T-helper 1 cell treated with Interleukin-12 subunit alpha and Interleukin-12 subunit beta and Interleukin-4 antibody, amounts not matched to agents 30 μg/mL and 1 μg/mL, for 36 hours (primary cell): Measurements from ENCODE around the gene PLCG1.

Experiments used
- H3K27ac Mint-ChIP-seq: one replicate; pipeline ENCODE4 v1.8.0; 2021; ENCODE audit warnings: mild to moderate bottlenecking, mixed read lengths
- H3K27me3 Mint-ChIP-seq: one replicate; pipeline ENCODE4 v1.8.0; 2021; ENCODE audit warnings: low read depth, mixed read lengths
- H3K36me3 Mint-ChIP-seq: one replicate; pipeline ENCODE4 v1.8.0; 2021; ENCODE audit warnings: low read depth, mixed read lengths
- H3K4me1 Mint-ChIP-seq: one replicate; pipeline ENCODE4 v1.8.0; 2021; ENCODE audit warnings: low read depth, mixed read lengths
- H3K4me3 Mint-ChIP-seq: one replicate; pipeline ENCODE4 v1.8.0; 2021; ENCODE audit warnings: mild to moderate bottlenecking, moderate library complexity, mixed read lengths
- H3K9me3 Mint-ChIP-seq: one replicate; pipeline ENCODE4 v1.8.0; 2021; ENCODE audit warnings: mixed read lengths

Gene PLCG1

DNA sequence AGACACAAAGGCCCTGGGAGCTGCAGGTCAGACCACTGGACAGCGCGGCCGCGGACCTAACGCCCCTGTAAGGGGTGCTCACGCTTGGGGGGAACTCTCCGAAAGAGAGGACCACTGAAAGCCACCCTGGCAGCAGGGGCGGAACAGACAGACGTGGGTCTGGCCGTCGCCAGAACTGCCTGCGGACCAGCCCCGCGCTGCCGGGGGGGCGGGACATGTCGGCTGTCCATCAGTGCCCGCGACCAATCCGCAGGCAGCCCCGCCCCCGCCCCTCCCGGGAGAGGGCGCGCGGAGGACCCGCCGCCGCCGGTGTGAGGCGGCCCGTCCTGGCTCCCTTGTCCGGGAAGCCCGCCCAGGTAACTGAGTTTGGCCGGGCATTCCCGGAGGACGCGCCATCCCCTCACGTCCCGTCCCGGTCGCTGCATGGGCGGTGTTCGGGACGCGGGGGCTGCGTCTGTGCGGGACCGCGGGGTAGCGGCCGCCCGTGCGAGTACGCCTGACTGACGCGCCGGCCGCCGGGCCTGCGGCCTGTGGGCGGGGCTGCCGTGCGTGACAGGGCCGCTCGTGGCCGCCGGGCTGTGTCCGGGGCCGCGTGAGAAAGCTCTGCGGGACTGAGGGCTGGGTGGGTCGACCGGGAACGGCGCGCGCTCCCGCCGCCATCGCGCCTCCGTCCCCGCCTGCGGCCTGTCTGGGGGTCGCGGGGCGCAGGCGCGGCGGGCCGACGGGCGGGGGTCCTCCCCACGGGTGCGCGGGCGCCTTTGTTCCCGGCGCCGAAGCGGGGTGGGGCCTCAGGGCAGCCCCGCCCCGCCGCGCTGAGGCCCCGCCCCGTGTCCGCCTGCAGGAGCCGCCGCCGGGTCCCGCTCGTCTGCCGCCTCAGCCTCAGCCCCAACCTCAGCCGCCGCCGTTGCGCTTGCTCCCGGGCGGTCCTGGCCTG is at the start of gene PLCG1:
Gene PLCG1, plus strand, starts transcription at position 864 of the 934 bp plus-strand sequence. CDS start 99 bp downstream, outside the sequence.
- peaks cover 19% of the 10 kb centered on the region for H3K36me3 Mint-ChIP-seq
- H3K4me1 Mint-ChIP-seq: peaks cover 59% of the 10 kb centered on the region
- peak within 1 kb of the TSS; percentile 89 for H3K4me3 Mint-ChIP-seq
- peak within 1 kb of the TSS; percentile 93 for H3K27ac Mint-ChIP-seq
- H3K9me3 Mint-ChIP-seq: no peaks in the 10 kb centered on the region
- no peaks in the 10 kb centered on the region for H3K27me3 Mint-ChIP-seq

DNA sequence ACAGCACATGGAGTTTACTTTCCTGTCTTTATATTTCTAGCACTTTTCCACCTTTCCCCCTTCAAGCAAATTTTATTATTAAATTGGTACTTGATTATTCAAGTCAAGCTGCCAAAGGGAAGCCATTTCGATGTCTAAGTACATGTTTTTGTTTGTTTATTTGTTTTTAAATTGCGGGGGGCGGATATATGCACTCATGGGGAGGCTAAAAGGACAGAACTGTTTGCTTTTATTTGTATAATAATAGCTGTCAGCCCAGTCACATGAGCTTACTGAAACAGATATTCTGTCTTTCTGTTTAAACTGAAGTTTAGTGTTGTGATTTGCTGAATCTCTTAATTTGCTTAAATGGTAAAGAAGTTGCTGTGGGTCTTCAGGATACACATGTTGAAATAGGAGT is 49.6 kb upstream of the PLCG1 start:
- no peak overlapping the region for H3K27ac Mint-ChIP-seq
- H3K9me3 Mint-ChIP-seq: no peaks in the 10 kb centered on the region
- peaks cover 24% of the 10 kb centered on the region for H3K4me1 Mint-ChIP-seq
- H3K36me3 Mint-ChIP-seq: peaks cover 55% of the 10 kb centered on the region
- no peak overlapping the region for H3K4me3 Mint-ChIP-seq
- H3K27me3 Mint-ChIP-seq: no peaks in the 10 kb centered on the region

DNA sequence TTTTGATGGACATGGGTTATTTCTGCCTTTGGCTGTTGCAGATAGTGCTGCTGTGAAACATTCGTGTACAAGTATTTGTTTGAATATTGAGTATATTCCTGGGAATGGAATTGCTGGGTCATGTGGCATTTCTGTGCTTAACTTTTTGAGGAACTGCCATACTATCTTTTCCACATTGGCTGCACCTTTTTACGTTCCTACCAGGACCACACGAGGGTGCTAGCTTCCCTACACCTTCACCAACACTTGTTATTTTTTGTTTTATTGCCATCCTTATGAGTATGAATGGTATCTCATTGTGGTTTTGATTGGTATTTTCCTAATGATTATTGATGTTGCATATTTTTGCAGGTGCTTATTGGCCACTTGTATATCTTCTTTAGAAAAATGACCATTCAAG is 47.8 kb upstream of the PLCG1 start:
- H3K27me3 Mint-ChIP-seq: no peaks in the 10 kb centered on the region

DNA sequence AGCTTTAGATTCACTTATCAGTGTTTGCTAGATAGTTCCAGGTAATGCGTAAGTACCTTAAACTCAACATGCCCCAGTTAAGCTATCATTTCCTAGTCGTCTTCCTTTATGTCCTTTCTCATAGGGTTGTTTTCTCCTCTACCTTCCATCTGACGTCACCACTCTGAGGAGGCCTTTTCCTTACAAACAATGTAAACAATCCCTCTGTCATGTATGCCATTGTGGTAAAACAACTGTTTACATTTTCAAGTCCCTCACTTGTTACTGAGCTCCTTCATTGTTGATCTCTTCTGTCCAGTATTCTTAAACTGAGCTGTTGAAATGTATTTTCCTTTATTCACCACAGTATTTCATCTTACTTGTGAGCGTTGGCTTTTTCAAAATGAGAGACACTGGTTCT is 45.4 kb upstream of the PLCG1 start:
- peaks cover 48% of the 10 kb centered on the region for H3K36me3 Mint-ChIP-seq
- no peak overlapping the region for H3K27ac Mint-ChIP-seq
- peaks cover 9% of the 10 kb centered on the region for H3K4me1 Mint-ChIP-seq

More for the DNA sequence above, 47.8 kb upstream of the PLCG1 start:
- Mint-ChIP-seq H3K4me3 (no peak overlapping the region), H3K9me3 (no peaks in the 10 kb centered on the region), H3K27ac (no peak overlapping the region), H3K36me3 (peaks cover 48% of the 10 kb centered on the region), H3K4me1 (peaks cover 16% of the 10 kb centered on the region)

DNA sequence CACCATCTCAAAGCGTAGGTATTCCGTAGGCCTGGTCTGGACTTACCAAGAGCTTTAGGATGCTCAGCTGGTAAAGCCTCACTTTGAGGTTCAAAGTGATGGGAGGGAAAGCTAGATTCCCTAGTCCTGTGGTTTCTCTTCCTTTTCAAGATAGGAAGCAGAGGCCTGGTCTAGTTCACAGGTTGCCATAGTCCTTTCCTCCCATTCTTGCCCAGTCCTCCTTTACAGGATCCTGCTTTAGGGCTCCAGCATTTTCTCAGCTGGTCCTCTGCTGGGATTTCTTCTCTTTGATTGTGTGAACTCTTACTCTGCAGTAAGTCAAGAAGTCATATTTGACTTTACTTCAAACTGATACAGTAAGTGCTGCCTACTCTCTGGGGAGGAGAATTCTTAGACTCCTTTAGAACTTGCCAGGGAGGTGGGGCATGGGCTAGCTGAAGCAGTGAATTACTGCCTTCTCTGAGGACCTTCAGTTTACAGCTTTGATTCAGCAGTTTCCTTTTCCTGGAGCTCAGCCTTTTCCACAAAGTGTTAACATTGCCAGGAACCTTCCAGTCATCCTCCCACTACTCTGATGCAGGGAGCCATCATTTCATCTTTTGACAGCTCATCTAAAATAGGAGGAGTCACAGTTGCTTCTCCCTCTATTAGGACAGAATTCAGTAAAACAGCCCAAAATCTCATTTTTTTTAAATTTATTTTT is 42.8 kb upstream of the PLCG1 start:
- Mint-ChIP-seq H3K27me3 (no peaks in the 10 kb centered on the region), H3K36me3 (peaks cover 45% of the 10 kb centered on the region), H3K4me1 (peaks cover 6% of the 10 kb centered on the region), H3K4me3 (no peak overlapping the region), H3K9me3 (no peaks in the 10 kb centered on the region), H3K27ac (no peak overlapping the region)

More for the DNA sequence above, 45.4 kb upstream of the PLCG1 start:
- Mint-ChIP-seq H3K27me3 (no peaks in the 10 kb centered on the region), H3K9me3 (no peaks in the 10 kb centered on the region), H3K4me3 (no peak overlapping the region)

DNA sequence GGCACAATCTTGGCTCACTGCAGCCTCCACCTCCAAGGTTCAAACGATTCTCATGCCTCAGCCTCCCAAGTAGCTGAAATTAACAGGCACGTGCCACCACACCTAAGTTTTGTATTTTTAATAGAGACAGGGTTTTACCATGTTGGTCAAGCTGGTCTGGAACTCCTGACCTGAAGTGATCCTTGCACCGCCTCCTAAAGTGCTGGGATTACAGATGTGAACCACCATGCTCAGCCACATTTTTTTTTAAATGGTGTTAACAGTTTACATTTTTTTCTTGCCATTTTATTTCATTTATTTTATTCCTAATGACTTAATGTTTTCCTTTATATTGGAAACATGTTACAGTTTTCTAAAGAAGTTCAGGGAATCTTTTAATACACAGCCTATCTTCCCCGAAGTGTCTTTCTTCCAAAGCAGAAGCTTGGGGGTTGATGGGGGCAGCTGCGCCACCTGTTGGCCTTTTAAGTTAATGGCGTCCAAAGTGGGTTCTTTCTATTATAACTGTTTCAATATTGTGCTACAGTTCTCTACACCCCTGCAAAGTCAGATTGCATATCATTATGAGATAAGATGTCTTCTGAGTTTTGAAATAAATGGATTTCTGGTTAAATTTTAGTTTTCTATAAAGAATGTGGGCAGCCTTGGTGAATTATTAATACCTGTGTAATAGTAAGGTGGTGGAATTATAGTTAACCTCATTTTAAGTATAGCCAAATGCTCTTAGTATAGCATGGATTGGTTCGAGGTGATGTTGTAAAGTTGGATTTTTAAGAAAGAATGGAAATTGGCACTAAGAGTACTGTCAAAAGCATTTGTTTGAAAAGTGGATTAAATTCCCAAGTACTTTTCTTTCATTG is 42.0 kb upstream of the PLCG1 start:
- no peaks in the 10 kb centered on the region for H3K27me3 Mint-ChIP-seq
- no peaks in the 10 kb centered on the region for H3K9me3 Mint-ChIP-seq
- H3K27ac Mint-ChIP-seq: no peak overlapping the region
- peaks cover 49% of the 10 kb centered on the region for H3K36me3 Mint-ChIP-seq
- peaks cover 6% of the 10 kb centered on the region for H3K4me1 Mint-ChIP-seq
- H3K4me3 Mint-ChIP-seq: no peak overlapping the region

DNA sequence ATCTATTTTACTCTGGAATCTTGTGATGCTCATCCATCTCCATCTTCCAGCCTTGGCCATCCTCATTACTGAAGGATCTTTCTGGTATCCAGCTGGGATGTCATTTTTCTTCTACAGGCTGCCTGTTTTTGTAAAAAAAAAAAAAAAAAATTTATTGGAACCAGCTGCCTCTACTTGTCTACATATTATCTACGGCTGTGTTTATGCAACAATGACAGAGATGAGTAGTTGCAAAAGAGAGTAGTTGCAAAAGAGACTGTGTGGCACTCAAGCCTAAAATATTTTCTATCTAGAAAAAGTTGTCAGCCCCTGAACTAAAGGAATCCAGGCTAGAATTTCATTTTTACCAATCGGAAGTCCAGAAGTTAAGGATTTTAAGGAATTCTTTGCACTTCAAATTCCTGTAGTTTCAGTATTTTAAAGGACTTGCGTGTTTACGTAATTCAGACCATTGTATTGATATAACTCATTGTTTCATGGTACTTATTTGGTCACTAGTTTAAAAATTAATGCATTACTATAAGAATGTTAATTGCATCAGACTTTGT is 38.6 kb upstream of the PLCG1 start:
- Mint-ChIP-seq H3K9me3 (no peaks in the 10 kb centered on the region), H3K27ac (no peak overlapping the region)

DNA sequence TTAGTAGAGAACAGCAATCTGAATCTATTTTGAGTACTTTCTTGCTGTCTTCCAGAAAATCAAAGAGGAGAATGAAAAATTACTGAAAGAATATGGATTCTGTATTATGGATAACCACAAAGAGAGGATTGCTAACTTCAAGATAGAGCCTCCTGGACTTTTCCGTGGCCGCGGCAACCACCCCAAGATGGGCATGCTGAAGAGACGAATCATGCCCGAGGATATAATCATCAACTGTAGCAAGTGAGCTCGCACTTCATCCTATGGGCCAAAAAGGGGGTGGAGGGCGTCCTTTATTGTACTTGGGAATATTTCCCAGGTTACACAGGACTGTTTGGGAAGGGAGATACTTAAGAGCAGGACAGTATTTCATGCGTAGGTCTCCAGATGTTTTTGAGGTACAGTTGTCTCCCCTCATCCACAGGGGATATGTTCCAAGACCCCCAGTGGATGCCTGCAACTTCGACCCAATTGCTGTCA is 37.3 kb upstream of the PLCG1 start:
- H3K27me3 Mint-ChIP-seq: no peaks in the 10 kb centered on the region
- H3K36me3 Mint-ChIP-seq: peaks cover 51% of the 10 kb centered on the region
- H3K4me3 Mint-ChIP-seq: no peak overlapping the region
- H3K4me1 Mint-ChIP-seq: peaks cover 4% of the 10 kb centered on the region
- H3K9me3 Mint-ChIP-seq: no peaks in the 10 kb centered on the region
- H3K27ac Mint-ChIP-seq: no peak overlapping the region

More for the DNA sequence above, 38.6 kb upstream of the PLCG1 start:
- no peaks in the 10 kb centered on the region for H3K27me3 Mint-ChIP-seq
- H3K4me3 Mint-ChIP-seq: no peak overlapping the region
- H3K36me3 Mint-ChIP-seq: peaks cover 48% of the 10 kb centered on the region
- H3K4me1 Mint-ChIP-seq: peaks cover 6% of the 10 kb centered on the region

DNA sequence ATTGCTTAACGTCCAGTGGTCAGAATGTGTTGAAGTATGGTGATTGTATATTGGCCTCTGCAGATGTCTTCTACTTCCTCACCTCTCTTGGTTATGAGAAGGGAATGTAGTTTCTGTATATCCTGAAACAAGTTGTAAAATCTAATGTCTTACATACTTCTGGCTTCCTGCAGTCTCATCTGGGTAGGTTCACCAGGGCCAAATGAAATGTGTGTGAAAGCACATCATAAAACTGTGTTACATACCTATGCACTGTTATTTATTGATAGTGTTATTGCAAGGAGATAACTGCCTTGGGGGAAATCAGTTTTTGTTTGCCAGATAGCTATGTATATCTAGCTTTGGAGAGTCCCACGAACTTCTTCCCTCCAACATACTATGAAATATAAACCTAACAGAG is 35.7 kb upstream of the PLCG1 start:
- peaks cover 50% of the 10 kb centered on the region for H3K36me3 Mint-ChIP-seq
- H3K27ac Mint-ChIP-seq: no peak overlapping the region
- H3K4me1 Mint-ChIP-seq: no peaks in the 10 kb centered on the region
- H3K9me3 Mint-ChIP-seq: no peaks in the 10 kb centered on the region
- no peaks in the 10 kb centered on the region for H3K27me3 Mint-ChIP-seq
- H3K4me3 Mint-ChIP-seq: no peak overlapping the region

DNA sequence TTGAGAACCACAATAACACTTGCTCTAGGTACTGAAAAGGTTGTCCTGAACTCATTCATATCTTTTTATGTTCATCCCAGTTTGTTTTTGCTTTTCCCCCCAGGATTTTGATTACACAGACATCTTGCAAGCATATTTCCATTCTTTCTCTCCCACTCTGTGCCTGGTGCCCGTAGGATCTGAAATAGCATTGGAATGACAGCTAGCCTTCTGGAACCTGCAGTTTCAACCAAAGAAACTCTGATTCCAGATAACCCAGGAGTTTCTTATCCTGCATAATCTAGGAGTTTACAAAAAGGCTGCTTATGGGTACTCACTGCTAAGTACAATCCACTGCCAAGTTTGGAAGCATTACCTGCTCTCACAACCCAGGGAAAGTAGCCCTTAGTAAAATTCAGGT is 28.8 kb upstream of the PLCG1 start:
- Mint-ChIP-seq H3K27ac (no peak overlapping the region), H3K4me3 (no peak overlapping the region), H3K27me3 (no peaks in the 10 kb centered on the region), H3K4me1 (peaks cover 2% of the 10 kb centered on the region), H3K36me3 (peaks cover 36% of the 10 kb centered on the region), H3K9me3 (no peaks in the 10 kb centered on the region)

DNA sequence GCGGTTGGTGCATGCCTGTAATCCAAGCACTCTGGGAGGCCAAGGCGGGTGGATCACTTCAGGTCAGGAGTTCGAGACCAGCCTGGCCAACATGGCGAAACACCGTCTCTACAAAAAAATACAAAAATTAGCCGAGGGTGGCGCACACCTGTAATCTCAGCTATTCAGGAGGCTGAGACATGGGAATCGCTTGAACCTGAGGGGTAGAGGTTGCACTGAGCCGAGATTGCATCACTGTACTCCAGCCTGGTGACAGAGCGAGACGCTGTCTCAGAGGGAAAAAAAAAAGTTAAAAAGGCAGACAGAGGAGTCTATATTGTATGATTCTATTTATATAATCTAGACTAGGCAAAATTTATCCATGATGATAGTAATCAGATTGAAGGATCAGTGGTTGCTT is 27.3 kb upstream of the PLCG1 start:
- Mint-ChIP-seq H3K27ac (no peak overlapping the region), H3K36me3 (peaks cover 37% of the 10 kb centered on the region), H3K27me3 (no peaks in the 10 kb centered on the region), H3K4me1 (peaks cover 2% of the 10 kb centered on the region), H3K9me3 (no peaks in the 10 kb centered on the region), H3K4me3 (no peak overlapping the region)

DNA sequence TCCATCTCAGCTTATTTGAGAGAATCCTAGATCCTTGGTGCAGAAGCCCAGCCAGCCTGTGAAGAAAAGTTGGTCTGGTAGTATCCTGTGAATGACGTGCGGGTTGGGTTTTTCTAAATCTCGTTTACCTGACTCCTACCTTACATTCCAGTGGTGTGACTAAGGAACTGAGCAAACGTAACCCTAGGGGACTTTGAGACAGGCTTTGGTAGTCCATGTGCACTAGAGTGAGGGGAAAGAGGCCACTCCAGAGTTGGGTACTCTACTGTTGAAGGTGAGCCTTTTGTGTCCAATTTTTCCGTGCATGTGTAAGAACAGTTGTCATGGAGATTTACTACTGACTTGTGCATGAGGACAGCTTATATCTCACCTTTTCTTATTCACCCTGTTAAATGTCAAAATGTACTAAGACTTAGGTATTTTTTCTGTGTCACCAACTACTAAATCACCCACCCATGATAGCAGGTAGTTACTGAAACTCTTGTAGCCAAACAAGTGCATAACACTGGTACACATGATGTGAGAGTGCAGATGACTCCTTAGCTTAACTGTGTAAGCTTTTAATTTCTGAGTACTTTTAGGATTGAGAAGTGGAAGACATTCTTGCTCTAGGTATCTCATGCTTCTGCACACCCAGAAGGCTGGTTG is 26.3 kb upstream of the PLCG1 start:
- Mint-ChIP-seq H3K27ac (no peak overlapping the region), H3K4me1 (peaks cover 2% of the 10 kb centered on the region), H3K36me3 (peaks cover 39% of the 10 kb centered on the region), H3K27me3 (no peaks in the 10 kb centered on the region), H3K4me3 (no peak overlapping the region), H3K9me3 (no peaks in the 10 kb centered on the region)

DNA sequence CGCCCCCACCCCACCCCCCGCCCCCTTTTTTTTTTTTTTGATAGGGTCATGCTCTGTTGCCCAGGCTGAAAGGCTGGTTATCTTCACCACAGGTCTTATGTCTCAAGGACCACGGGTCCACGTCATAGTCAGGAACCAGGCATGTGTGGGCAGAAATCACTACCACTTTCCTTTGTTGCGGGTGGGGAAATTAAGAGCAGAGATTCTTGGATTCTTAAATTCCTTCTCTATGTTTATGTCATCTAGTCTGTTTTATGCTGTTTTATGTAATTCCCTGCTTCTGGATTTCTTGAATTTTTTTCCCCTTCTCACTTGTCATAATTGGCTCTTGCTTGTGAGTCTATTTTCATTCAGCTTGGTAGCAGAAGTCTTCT is 25.8 kb upstream of the PLCG1 start:
- H3K36me3 Mint-ChIP-seq: peaks cover 43% of the 10 kb centered on the region
- H3K4me3 Mint-ChIP-seq: no peak overlapping the region
- no peaks in the 10 kb centered on the region for H3K27me3 Mint-ChIP-seq
- H3K4me1 Mint-ChIP-seq: peaks cover 2% of the 10 kb centered on the region
- no peak overlapping the region for H3K27ac Mint-ChIP-seq
- H3K9me3 Mint-ChIP-seq: no peaks in the 10 kb centered on the region
